Astrocyte (in vitro differentiated cells and primary cell): ENCODE measurements around the gene UST.

ENCODE experiments used
- EZH2 ChIP-seq: IDR thresholded peaks from 2 replicates; pipeline ENCODE4 v1.6.1; 2012; ENCODE audit warnings: mild to moderate bottlenecking, low read length, inconsistent platforms; ENCODE audit not compliant: insufficient read depth
- TF ChIP-seq, protein P1 (sequence below): IDR thresholded peaks from 2 replicates; pipeline ENCODE4 v1.5.1; 2011; ENCODE audit warnings: low read depth, mild to moderate bottlenecking, inconsistent platforms, low read length, moderate library complexity; ENCODE audit not compliant: insufficient read depth

- no peak for TF ChIP-seq EZH2
- TF ChIP-seq, protein P1, sequence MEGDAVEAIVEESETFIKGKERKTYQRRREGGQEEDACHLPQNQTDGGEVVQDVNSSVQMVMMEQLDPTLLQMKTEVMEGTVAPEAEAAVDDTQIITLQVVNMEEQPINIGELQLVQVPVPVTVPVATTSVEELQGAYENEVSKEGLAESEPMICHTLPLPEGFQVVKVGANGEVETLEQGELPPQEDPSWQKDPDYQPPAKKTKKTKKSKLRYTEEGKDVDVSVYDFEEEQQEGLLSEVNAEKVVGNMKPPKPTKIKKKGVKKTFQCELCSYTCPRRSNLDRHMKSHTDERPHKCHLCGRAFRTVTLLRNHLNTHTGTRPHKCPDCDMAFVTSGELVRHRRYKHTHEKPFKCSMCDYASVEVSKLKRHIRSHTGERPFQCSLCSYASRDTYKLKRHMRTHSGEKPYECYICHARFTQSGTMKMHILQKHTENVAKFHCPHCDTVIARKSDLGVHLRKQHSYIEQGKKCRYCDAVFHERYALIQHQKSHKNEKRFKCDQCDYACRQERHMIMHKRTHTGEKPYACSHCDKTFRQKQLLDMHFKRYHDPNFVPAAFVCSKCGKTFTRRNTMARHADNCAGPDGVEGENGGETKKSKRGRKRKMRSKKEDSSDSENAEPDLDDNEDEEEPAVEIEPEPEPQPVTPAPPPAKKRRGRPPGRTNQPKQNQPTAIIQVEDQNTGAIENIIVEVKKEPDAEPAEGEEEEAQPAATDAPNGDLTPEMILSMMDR, result no peak
Observed at GRCh38 chr6:149056777-149057463, 310.1 kb downstream of the UST start.
